Measurements from ENCODE around the gene ITPR3.

GRCh38 chr6:33682341-33682740 is 61.2 kb downstream of the ITPR3 start:
- TF ChIP-seq CTCF (optimal IDR thresholded peaks at IDR 0.05 in 1 of 3, IDR thresholded peaks at IDR 0.05 in 1 of 3, conservative IDR thresholded peaks at IDR 0.05 in 1 of 3; ENCODE audit: extremely low read depth in 1 of 3, insufficient read depth in 2 of 3, low read length in 3 of 3) (no peak), EZH2 (IDR thresholded peaks at IDR 0.05; ENCODE audit: low read length) (no peak)

All from keratinocyte (primary cell).